Inferior parietal cortex (tissue), 1 donor: ENCODE data around the gene KMT2C.

Source experiments
- DNase-seq: peaks from one replicate; pipeline ENCODE4 v3.0.0-alpha.2; 2016; ENCODE audit errors: extremely low spot score

Gene KMT2C

DNA sequence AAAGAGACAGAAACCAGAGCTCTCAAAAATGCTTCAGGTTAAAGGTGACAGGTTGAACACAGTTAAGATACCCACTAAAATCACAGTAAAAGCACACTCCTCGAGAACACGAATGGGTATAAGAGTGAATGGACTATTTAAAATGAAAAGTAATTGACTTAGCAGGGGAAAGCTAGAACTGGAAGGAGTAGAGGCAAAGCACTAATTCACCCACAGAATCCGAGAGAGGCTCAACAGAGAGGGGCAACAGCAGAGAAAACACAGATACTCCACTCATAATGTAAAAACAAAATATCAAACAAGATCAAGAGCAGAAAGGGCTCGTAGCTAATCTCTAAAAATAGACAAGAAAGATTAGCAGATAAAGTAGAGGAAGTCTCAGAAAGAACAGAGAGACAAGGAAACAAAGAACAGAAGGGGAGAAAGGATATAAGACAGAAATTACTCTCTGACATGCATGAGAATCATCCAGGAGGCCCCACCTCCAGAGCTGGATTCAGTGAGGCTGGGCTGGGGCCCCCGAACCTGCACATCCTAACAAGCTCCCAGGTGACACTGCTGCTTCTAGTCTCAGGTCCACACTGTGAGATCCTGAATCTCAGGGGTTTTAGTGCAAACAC is 292.7 kb downstream of the KMT2C start:
- no peak for DNase-seq

DNA sequence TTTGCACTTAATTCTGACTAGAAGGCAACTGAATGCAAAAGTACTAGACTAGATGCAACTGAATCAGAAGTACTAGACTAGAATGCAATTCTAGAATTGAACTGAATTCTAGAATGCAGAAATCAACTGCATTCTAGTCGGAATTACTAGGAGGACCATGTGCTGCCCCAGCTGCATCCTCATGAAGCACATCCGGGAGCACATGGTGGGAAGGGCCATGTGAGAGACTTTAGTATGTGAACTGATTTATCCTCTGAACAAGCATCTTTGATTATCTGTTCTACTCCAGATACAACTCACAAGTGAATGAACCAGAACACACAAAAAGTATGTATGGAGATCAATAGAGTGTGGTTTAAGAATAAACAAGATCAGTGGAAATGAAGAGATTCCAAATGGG is 295.2 kb downstream of the KMT2C start:
- DNase-seq: no peak

DNA sequence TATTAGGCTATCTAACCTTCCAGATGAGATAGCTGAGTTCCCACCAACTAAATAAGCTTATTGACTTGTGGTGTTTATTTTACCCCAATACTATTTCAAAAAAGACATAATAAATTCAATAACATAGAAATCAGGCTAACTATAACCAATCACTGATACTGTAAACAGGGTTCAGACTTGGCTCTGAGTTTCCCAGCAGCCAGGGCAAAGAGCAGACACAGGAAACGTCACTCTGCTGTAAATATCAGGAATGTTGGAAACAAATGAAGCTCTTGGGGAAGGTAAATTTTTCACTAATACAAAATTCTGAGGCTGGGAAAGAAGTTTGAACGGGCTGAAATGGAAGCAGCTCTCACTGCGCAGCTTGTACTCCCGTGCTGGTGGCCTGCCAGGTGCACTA is 295.7 kb downstream of the KMT2C start:
- no peak for DNase-seq

DNA sequence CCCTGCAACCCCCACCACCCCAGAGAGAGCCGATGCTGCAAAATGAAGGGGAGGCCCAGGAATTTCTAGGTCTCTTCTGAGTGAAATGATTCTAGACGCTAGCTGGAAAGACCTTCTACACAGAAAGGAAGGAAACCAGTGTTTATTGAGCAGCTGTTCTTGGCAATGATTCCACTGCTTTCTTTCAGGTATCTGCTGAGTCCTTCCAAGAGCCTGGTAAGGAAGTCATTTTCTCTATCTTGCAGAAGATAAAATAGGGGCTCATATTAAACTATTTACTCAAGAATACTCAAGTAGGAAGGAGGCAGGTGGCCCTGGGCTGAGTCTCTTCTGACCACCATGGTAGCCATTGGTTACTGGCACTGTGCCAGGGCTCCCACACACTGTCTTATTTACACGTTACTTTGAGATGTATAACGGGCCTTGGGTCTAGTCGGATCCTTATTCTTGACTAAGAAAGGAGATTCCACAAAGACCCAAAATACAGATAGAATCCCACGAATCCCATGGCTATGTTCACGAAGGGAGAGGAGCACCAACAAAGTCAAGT is 298.3 kb downstream of the KMT2C start:
- no peak for DNase-seq

DNA sequence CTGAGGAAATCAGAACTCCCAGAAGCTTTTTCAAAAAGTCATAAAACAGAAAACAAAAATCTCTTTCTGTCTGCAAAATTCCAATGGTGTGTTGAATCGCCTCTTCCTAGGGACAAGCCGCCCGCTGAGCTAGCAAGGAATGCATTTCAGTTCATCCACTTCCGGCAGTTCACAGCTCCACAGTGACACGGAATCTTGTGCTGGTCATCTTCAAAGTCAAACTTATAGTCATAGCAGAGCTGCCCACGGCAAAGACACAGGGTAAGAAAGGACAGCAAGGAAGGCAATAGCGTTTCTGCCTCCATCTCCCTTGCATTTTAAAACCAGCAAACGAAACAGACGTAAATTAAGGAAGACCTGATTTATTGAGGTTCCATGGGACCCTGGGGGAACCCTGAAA is 299.1 kb downstream of the KMT2C start:
- no peak for DNase-seq

DNA sequence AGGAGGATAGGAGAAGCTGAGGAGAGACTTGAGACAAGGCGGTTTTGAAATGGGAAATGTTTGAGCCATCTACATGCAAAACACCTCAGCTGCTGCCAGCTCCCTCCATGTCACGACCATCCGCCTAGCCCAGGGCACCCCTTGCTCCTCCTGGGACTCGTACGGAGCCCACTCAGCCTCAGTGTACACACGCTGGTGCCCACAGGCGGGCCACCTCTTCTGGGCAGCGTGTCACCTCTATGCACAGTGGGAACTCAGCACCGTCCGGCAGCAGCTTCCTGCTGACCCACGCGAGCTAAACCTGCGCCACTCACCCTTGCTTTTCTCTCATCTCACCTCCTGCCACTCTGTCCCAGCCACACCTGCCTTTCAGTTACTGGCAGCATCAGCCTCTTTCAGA is 302.0 kb downstream of the KMT2C start:
- no peak for DNase-seq

DNA sequence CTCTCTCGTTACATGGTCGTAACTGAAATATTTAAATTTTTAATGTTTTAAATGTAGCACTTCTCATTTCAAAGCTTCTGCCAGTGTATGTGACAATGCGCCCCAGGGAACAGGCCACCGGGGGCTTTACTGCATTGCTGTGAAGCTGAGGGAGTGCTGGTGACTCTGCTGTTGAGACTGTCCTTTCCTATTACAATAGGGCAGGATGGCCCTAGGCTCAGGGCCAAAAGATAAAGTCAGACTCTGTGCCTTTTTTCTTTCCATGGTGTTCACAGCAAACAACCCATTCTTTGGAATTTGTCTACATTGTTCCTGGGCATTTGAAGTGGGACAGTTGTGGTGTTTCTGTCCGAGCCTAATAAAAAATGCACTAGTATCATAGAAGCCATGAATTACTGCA is 303.0 kb downstream of the KMT2C start:
- DNase-seq: no peak

DNA sequence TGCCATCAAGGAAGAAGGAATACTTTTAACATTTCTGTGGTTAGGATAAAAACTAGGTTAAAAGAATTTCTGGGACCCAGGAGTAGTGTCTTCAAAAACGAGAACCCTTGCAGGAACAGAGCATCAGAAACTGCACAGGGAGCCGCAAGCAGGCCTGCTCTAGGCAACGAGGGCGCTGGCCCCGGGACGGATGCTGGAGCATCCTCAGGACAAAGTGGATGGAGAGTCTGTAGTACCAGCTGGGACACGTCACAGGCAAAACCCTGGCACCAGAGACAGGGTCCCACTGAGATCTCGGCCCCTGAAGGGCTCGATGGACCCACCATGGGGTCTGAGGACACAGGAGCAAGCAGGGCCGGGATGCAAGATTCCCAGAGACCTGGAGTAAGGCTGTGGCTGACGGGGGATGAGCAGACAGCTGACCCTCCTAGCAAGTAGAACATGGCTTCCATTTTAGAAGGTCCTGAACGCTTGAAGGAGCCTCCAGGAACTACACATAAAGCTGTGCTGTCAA is 303.8 kb downstream of the KMT2C start:
- DNase-seq: no peak

DNA sequence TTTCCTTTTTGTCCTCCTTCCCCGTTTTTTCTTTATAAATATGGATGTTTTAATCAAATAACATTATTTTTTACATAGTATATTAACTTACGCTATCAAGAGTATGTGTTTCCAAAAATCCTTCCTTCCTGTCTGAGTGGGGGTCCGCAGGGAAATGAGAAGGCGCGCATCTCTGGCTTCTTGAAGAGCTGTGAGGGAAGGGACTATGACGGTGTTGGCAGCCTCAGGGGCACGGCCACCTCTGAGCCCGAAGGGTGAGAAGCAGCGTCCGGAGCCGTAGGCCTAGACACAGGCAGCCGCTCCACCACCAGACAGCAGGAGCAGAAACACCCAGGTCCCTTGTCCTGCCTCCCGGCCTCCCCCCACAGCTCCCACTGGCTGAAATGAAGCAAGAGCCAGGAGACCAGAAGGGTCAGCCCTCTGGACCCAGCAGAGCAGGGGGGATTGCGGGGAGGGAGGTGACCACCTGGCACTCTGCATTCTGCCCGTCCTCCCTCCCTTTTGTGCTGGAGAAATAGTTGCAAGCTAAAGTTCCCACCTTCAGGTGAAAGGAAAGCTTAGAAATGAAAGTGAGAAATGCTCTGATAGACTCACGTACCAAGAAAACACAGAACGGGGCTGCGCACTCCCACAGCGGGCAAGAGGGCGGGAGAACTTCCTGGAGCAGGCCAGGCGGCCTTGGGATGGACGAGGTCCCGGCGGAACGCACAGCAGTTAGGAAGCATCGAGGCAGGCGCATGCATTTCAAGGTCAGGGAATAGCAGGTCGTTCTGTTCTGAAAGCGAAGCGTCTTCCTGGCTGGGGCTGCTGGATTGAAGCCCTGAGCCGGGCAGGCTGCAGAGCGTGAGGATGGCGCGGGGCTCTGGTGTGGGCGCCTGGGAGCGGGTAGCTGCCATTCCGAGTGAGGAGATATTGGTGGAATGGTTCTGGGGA is 304.9 kb downstream of the KMT2C start:
- no peak for DNase-seq

DNA sequence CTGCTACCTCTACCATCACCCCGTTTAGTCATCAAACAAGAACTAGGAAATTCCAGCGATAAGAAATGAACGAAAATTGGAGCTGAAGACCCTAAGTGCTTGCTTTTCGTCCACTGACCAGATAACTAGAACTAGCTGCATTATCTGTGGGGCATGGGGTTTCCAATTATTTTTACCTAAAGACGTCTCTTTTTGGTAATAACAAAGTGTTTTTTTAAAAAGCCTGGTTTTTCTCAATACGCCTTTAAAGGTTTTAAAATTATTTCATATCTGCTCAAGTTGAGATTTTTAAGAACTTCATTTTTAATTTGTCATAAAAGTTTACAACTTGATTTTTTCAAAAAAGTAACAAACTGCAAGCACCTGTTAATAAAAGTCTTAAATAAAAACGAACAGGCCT is 306.1 kb downstream of the KMT2C start:
- no peak for DNase-seq

DNA sequence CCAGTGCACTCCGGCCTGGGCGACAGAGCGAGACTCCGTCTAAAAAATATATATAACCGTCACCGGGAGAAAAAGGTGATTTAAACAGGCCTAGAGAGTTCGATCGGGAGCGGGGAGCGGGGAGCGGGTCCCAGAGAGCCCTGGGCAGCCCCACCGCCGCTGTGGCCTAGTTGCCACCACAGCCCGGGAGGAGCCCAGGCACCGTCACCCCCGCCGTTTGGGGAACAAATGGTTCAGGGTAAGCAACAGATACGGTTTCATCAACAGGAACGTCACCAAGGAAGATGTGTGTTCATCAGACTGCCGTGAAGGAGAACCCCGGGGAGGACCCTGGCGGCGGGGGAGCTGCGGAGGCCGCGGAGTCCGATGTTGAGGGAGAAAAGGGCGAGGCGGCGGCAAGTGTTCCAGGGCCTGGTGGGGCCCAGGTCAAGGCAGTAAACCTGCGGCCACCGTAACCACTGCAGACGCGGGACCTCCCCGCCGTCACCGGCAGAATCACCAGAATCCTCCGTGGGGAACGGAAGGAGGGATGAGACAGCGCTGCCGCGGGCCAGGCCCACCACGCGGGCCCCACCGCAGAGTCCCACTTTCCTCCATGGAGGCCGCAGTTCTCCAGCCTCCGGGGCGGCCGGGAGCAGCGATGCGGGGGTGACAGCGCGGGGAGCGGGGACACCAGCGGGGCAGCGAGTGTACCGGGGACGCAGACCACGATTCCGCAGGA is 306.9 kb downstream of the KMT2C start:
- no peak for DNase-seq

DNA sequence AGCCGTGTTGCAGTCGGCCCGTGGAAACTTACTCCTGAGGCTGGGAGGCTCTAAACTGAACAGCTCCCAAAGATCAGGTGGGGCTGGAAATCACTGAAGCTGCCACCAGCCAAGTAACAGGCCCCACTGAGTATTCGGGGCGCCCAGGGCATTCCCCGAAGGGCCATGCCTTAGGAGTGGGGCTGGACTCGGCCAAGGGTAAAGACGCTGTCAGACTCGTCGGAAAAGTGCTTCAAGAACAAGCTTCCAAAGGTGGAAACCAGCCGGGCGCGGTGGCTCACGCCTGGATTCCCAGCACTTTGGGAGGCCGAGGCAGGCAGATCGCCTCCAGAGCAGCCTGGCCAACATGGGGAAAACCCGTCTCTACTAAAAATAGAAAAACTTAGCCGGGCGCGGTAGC is 307.6 kb downstream of the KMT2C start:
- no peak for DNase-seq

DNA sequence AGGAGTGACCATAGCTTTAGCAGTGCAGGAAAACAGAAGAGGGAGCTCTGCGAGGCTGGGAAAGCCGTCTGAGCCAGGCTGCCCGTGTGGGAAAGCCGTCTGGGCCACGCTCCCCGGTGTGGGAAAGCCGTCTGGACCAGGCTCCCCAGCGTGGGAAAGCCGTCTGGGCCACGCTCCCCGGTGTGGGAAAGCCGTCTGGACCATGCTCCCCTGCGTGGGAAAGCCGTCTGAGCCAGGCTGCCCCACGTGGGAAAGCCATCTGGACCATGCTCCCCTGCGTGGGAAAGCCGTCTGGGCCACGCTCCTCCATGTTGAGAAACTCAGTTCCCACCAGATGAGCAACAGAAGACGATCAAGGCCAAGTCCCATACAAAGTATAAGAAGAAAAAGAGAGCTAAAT is 308.6 kb downstream of the KMT2C start:
- no peak for DNase-seq

DNA sequence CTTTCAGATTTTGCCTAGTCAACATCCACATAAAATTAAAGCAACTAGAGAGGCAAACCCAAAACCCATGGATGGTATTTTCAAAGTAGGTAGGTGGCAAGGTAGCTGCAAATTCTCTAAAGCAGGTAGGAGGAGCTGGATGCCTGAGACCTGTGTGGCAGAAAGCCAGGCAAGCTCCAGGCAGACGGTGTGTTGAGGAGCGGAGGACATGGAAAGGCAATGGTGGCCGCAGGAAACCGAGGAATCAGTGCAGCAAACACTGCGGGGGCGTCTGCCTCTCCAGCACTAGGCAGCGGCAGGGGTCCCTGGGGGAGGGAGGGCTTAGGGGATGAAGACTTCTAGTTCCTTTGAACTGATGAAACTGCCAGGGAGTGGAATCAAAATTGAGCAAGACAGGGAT is 309.1 kb downstream of the KMT2C start:
- DNase-seq: no peak

DNA sequence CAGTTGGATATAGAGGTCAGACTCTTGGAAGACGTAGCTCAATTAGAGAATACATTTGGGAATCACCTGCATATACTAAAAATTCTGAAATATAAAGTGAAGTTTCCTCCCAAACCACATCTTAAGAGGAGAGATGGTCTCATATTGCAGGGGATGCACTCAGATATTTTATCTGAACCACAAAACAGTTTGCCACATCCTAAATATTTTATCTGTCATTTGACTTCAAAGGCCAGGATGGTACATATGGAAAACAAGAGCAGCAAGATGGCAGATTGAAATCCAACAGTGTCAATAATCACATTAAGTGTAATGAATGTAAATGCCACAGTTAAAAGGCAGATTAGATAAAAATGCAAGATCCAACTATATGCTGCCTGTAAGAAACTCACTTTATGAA is 313.3 kb downstream of the KMT2C start:
- DNase-seq: no peak

DNA sequence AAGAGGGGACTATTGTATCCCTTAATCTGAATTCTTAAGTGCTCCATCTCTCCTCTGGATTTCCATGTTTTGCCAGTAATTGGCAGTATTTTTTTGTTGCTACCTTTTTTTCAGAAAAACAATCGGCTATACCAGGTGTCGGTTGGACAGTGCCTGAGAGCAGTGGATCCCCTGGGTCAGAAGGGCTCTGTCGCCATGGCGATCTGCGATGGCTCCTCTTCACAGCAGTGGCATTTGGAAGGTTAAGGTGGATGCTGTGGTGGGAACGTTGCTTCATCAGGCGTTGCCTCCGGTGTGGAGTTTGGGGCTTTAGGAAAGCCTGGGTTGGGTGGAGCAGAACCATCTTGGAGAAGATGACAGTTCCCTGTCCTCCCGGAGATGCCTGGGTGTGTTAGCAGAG is 314.4 kb downstream of the KMT2C start:
- DNase-seq: no peak

DNA sequence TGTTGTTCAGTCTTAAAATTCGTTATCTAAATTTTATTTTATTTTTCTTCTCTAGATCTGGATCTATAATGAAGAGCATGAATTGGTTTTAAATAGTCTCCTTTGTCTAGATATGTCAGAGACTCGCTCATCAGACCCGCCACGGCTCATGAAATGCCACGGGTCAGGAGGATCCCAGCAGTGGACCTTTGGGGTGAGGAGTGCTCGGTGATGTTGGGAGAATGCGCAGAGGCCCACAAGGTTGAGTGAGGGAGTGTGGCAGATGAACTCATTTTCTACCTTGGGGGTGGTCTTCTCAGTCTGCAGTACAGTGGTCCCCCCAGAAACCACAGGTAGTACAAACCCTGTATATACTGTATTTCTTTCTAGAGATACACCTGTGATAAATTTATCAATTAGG is 315.0 kb downstream of the KMT2C start:
- DNase-seq: no peak

DNA sequence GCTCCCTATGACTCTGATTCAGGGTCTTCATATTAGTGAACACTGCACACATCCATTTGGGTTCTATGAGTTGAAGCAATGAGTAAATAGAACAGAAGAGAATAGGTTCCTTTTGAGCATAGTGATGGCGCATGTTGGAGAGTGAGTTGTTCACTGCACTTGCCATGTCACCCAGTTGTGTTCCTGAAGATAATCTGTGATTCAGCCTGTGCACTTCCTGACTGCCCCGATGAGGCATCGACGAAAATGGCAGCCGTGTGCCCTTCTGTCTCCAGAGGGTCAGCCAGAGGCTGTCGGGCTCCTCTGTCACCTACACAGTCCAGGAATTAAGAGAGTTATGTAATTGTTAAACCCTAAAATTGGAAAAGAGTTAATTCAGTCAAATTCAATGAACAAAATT is 315.6 kb downstream of the KMT2C start:
- no peak for DNase-seq

DNA sequence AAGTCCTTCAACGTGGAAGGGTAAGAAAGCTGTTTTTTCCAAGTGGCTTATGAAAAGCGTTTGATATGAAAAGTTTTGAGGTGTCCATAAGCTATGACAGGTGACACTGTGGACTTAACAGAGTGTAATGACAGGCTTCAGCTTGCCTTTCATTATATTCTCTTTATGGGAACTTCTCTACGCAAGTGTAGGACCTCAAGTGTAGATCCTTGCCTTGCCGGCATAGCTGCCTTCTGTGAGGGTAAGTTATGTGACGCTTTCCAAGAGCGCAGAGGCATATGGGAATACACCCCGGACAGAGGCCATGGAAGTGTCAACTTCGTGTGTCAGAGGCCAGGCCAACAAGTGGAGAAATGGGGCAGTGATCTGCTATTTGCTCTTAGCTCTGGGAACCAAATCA is 318.4 kb downstream of the KMT2C start:
- DNase-seq: no peak

DNA sequence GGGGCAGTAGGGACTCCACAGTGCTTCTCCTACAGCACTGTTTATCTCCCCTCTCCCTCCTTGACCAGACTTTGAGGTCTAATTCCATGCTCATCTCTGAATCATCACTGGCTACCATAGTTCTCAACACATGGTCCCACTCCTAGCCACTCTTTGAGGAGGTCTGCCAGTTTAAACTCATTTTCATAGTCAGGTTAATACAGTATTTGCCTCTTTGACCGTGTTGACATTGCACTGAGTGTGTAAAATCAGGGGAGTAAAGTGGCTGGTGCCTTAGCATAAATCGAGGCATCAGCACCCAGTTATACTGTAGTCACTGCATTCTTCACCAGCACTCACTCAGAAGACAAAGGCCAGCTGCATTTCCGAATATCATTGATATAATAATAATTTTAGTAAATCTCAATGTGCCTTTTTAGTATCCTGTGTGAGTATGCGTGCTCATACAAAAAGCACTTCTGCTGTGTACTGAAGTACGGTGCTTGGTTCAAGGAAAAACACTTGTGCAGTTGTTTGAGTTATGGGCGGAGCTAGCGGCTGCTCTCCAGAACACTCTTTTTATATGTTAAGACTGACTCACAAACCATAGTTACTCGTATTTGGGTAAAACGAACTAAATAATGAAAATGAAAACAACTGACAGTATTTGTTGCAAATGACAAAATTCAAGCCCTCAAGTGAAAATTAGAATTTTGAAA is 320.6 kb downstream of the KMT2C start:
- DNase-seq: no peak

DNA sequence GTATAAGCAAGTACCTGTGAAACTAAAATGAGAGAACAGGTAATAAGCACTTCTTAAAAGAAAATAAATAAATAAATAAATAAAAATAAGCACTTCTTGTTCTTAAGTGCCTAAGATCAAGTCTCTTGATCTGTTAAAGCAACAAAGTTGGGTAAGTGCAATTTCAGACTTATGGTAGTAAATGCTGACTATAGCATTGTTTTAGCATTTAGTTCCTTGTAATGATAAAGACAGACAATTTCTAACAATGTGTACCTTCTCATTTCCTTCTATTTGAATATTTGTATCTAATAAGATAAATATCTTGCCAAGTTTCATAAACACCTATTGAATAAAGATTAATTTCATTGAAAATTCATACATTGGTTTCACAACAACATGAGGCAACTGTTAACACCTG is 323.0 kb downstream of the KMT2C start:
- DNase-seq: no peak

DNA sequence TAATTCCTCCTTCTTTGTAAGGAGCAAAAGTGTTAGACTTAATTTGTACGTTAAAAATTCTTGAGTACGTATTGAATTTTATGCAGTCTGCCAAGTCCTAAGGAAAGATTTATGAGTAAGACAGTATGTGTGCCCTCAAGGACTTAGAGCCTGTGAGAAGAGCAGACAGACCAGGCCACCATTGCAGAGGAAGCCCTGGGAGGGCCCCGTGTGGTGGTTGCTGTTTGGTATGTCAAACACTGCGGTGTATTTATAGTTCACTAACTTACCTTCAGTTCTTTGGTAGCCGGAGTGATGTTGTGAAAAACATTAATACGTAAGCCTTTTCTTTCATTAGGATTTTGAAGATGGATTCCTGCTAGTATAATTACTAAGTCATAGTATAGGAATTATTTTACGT is 327.4 kb downstream of the KMT2C start:
- DNase-seq: no peak
